ENCODE results near the gene MAP7.

GRCh38 chr6:136552054-136552453 is 1.8 kb upstream of the MAP7 start:
- TF ChIP-seq, protein P1, sequence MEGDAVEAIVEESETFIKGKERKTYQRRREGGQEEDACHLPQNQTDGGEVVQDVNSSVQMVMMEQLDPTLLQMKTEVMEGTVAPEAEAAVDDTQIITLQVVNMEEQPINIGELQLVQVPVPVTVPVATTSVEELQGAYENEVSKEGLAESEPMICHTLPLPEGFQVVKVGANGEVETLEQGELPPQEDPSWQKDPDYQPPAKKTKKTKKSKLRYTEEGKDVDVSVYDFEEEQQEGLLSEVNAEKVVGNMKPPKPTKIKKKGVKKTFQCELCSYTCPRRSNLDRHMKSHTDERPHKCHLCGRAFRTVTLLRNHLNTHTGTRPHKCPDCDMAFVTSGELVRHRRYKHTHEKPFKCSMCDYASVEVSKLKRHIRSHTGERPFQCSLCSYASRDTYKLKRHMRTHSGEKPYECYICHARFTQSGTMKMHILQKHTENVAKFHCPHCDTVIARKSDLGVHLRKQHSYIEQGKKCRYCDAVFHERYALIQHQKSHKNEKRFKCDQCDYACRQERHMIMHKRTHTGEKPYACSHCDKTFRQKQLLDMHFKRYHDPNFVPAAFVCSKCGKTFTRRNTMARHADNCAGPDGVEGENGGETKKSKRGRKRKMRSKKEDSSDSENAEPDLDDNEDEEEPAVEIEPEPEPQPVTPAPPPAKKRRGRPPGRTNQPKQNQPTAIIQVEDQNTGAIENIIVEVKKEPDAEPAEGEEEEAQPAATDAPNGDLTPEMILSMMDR (IDR thresholded peaks at IDR 0.05) = no peak
- TF ChIP-seq POLR2A (IDR thresholded peaks at IDR 0.05) (no peak), POLR2AphosphoS5 (IDR thresholded peaks at IDR 0.05) (peak; percentile 51)
